Fibroblast of villous mesenchyme (primary cell): ENCODE data around the gene KLF7. TPM values are rescaled to one million over a fixed set of nuclear protein-coding genes. Genes with fewer than 3 reads are reported as not detected.
A peak's percentile ranks its signal among the peaks of the same experiment; 100 is the strongest.

Experiments
- DNase-seq: peaks from one replicate; pipeline ENCODE4 v3.0.0-alpha.2; 2010; ENCODE audit warnings: low read depth
- H3K4me3 ChIP-seq: 2 replicates; pipeline ENCODE4 v1.5.1; 2011; ENCODE audit warnings: low read depth, mild to moderate bottlenecking, low read length
- CTCF ChIP-seq: IDR thresholded peaks from 2 replicates; pipeline ENCODE4 v1.5.1; 2012; ENCODE audit warnings: low read depth, mild to moderate bottlenecking, low read length; ENCODE audit not compliant: insufficient read depth
- total RNA-seq: library from RNA; depleted of rRNA; stranded (reverse); fragments of >200 nt; gene quantifications from 2 replicates; pipeline ENCODE4 v1.2.3, GENCODE V29; 2012

KLF7 gene
- total RNA-seq, 1 donor: 28.1 TPM

DNA sequence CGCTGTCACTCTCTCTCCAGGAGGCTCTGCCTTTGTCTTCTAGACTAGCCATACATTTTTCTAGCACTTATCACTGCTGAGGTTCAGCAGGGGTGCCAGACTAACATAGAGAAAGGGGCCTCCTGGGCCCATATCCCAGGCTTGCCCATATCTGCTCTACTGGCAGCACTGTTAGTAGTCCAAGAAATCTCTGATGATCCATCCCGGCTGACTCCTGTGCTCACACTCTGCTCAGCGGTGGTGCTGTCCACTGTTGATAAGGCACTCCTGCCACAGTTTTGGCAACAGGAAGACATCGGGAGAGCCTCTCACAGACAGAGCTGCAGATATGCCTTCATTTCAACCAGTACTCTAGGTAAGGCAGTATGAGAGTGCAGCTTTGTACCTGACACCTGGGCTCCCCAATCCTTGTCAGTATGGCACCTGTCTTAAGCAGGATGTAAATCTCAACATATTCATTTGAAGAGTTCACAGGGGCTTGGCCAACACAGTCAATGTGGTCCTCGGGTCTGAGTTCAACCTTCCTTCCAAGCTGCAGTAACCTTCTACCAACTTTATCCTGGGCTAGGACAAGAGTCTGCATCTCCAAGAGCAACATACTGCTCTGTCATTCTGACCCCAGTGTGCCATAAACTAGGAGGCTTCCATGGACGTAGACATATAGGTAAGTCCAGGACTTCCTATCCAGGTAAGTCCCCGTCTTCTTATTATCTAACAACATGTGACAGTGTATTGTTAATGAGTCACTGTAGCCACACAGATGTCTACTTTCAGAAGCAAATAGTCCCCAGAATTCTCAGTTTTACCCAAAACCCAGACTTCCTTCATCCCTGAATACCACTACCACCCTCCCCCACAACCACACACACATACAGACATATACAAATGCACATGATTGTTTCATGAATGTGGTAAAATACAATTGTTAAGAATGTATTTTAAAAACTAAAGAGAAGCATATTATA is 16.2 kb downstream of the KLF7 start:
- DNase-seq: no peak
- no peak for TF ChIP-seq CTCF

GRCh38 chr2:207148020-207148419 is 17.7 kb downstream of the KLF7 start:
- no peak overlapping the region for H3K4me3 ChIP-seq
- no peak for TF ChIP-seq CTCF
- peak; percentile 62 for DNase-seq

More for the DNA sequence above, 16.2 kb downstream of the KLF7 start:
- H3K4me3 ChIP-seq: no peak overlapping the region

DNA sequence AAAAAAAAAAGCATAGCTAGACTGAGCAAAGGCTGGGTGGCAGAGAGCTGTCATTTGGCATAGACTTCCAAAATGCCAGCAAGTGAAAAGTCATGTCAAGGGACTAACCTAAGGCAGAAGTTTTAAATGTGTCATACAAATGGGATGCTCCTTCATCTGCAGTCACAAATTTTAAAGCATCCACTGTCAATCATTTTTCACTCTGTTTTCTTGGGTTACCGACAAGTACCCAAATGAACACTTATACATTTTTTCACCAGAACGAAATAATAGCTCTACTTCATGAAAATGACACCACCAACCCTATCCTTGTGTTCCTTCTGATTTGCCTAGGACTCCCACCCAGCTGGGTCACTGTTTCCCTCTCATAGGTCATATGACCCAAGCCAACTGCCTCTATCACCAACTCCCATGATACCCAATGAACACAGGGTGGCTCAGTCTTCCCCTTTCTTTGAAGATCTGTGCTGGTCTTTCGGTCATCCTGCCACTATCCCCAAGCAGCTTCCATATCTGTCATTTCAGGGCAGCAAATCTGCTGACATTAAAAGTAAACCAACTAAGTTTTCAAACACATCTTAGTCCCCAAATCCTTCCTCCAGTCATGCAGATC is 21.5 kb downstream of the KLF7 start:
- no peak for TF ChIP-seq CTCF
- DNase-seq: no peak
- H3K4me3 ChIP-seq: peak overlapping the region; percentile 36

DNA sequence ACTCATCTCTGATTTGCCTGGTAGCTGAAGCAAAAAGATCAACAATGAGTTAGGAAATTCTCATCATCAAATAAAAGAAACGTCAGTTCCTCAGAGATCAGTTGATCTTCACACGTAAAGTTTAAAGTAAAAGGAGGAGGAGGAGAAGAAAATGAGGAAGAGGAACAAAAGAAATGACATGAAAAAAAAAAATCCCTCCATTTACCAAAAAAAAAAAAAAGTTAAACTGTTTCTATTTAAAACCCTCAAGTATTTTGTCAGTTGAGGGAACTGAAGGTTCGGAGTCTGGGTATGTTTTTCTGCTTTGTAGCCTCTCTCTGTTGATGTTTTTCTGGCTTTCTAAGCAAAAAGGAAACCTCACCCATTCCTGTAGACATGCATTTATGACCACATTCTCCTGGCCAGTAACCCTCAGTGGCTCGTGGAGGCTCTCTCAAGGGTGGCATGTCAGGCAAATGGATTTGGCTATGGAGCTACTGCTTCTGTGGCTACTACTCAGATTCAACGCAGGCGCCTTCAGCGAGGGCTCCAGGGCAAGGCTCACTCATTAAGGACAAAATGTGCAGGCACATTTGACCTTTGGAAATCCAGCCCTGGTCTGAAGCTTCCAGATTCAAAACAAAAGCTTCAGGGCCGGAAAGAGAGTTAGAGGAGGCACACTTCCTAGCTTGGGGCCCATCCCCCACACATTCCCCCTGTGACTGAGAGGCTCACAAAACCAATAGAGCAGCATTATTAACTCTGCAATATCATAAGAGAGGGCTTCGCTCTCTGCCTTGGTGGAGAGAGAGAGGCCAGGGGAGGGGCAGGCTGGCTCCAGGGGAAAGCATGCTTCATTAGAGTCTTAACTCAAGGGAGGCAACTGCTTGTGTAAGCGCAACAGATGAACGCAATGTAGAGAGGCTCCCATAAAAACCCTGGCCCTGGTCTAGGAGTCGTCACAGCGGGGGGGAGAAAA is 22.3 kb downstream of the KLF7 start:
- TF ChIP-seq CTCF: no peak
- DNase-seq: peak; percentile 84

GRCh38 chr2:207142461-207142860 is 23.3 kb downstream of the KLF7 start:
- no peak overlapping the region for H3K4me3 ChIP-seq
- peak; percentile 13 for TF ChIP-seq CTCF
- no peak for DNase-seq

More for the DNA sequence above, 22.3 kb downstream of the KLF7 start:
- peak overlapping the region; percentile 36 for H3K4me3 ChIP-seq

DNA sequence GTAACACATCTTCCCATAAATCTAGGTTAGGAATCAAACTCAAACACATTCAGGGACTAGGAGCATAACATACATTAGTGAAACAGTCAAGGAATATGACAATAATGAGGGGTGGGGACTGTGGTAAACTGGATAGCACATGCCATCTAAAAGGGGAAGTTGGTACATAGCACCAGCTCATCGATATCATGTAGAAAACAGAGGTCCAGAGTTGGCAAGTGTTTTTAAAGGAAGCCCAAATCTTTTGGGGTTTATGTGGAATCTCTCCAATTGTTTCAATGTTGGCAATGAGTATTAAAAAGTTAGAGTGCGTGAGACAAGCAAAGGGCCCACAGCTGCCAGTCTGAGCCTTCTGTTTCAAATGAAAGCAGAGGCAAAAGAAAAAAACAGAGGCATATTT is 24.4 kb downstream of the KLF7 start:
- TF ChIP-seq CTCF: no peak
- no peak for DNase-seq
- no peak overlapping the region for H3K4me3 ChIP-seq
